Right renal pelvis (tissue), 4 donors: ENCODE results near the gene POMGNT1. TPM values are rescaled to one million over a fixed set of nuclear protein-coding genes. Genes with fewer than 3 reads are reported as not detected.

Experiments used
- DNase-seq, 4 donors: peaks; one replicate each; pipeline ENCODE4 v3.0.0-alpha.2; 2013; ENCODE audit warnings: low read depth in 4 of 4, low spot score in 3 of 4, missing footprints in 1 of 4
- polyA plus RNA-seq, 4 donors: library from polyadenylated mRNA; unstranded; fragments of 120-200 nt; gene quantifications; one replicate each; pipeline ENCODE4 v1.2.1, GENCODE V29; 2013; ENCODE audit not compliant: insufficient read length in 4 of 4

The POMGNT1 gene
- polyA plus RNA-seq, 4 donors: 77.1 to 85.1 (median 80.1) TPM

GRCh38 chr1:46211051-46211450 is 12.8 kb upstream of the POMGNT1 start:
- DNase-seq: no peak

GRCh38 chr1:46210561-46210960 is 12.3 kb upstream of the POMGNT1 start:
- DNase-seq: no peak

DNA sequence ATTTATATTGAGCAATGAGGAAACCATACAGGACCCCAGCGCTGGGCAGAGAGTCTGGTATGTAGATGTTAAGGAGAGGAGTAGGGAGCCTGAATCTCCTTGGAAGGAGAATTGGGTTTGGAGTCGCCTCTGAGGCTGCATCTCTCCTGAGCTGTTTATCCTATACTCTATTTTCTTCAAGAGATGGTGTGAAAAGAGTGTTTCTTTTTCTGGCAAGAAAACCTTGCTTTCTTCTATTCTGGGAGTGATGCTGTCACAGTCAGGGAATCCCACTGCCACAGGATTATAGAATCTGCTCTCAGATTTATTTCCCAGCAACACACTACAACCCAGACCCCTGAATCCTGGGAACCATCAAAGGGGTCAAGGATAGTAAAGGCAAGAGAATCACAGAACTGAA is 8.2 kb upstream of the POMGNT1 start:
- no peak for DNase-seq

GRCh38 chr1:46205791-46206190 is 7.6 kb upstream of the POMGNT1 start:
- DNase-seq: no peak

GRCh38 chr1:46205141-46205540 is 6.9 kb upstream of the POMGNT1 start:
- DNase-seq: no peak

- no peak for DNase-seq
Observed at GRCh38 chr1:46204406-46204742, 6.1 kb upstream of the POMGNT1 start.

DNA sequence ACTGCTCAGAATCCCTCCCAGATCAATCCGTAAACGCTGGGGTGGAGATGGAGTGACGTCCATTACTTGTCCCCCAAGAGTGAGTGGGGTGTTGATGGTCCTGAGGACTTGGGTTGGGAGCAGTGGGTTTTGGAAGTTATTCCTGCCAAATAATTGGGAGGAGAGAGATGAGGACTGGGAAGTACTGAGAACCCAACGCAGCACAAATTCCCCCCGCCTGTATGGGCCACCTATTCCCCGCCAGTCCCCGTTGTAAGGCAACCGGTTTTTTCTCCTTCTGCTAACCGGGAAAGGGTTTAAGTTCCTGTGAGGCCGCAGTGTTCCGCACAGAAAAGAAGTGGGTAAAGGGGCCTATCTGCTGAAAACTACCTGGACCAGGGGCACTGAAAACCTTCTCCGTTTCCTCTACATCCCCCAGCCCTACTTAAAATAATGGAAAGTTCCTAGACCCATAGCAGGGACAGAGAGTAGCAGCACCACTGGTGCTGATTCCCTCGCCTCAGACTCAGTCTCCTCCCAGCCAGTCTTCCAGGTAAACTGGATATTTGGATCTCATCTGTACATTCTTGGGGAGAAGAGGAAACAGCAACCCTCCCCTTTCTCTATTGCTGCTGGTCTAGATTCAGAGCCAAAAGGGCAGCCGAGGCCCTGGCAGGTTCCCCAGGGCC is 5.6 kb upstream of the POMGNT1 start:
- no peak for DNase-seq

DNA sequence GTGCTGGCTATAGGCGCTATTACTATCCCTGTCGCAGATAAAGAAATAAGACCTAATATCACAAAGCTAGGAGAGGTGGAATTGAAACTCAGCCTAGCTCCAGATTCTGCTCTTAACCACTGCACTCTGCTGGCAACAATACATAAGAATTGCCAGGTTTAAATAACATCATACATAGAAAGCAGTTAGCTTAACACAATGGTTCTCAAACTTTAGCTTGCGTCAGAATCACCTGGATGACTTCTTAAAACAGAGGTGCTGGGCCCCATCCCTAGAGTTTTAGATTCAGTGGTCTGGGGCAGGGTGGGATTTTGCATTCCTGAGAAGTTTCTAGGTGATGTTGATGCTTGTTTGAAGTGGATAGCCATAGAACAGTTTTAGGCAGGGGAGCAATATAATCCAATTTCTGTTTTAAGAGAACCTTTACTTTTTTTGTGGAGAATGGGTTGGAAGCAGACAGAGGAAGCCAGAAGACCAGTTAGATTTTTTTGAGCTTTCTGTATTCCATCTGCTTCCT is 1.1 kb upstream of the POMGNT1 start:
- DNase-seq: no peak

- no peak for DNase-seq
Observed at GRCh38 chr1:46197560-46197963, 672 bp downstream of the POMGNT1 start.

- no peak for DNase-seq
Observed at GRCh38 chr1:46196609-46197008, 1.6 kb downstream of the POMGNT1 start.

GRCh38 chr1:46194641-46195193 is 3.5 kb downstream of the POMGNT1 start:
- no peak for DNase-seq

- no peak for DNase-seq
Observed at GRCh38 chr1:46193984-46194570, 4.2 kb downstream of the POMGNT1 start.

DNA sequence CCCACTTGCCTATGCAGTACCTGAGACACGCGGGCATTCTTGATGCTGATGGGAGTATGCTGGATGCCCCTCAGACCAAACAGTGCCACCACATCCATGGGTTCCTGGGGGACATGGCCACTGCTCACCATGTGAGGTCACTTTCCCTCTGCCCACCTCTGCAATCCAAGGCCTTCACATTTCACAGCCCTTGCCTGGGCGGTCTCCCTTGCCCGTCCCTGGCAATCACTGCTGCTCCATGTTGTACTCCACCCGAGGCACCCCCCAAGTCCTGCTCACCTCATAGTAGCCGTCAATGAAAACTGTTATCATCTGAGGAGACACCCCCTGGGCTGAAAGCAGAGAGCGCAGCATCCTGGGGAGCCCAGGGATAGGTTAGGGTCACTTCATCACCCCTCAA is 4.9 kb downstream of the POMGNT1 start:
- DNase-seq: no peak

DNA sequence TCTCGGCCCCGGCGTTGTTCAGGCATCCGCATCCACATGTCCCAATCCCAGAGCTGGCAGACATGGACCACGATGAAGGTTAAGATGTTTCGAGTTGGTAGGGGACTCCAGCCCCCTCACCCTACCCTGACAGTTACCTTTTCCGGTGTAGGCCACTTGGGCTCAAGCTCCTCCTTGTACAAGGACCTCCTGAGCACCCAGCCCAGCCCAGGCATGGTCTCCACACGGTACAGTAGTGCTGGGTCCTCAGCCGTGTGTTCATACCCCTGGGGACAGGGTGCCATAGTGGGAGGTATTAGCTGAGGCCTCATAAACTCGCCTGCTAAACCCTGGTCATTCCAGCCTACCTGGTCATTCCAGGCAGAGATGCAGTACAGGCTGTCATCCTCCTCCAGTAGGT is 6.1 kb downstream of the POMGNT1 start:
- no peak for DNase-seq

DNA sequence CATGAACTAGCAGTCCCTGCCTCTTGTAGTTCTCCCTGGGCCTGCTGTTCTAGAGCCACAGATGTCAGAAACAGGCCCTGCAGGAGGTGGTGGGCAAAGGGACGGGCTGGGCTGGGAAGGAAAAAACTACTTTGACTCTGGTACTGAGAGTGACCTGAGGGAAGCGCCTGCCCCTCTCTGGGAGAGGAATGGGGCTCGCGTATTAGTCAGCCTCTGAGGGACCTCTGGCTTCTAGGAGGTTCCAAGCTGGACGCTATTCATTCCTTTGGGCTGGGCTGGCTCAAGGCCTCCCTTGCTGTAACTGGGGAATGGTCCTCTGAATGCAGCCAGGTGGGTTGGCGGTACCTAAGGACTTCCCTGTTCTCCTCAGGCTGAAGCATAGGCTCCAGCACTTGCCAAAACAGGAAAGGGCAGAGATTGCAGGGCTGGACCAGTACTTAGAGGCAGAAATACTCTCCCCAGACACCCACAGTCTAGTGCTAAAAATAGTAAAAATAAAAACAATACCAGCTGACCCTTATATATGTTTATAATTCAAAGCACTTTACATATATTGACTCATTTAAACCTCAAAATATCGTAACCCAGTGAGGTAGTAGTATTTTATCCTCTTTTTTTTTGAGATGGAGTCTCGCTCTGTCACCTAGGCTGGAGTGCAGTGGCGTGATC is 7.1 kb downstream of the POMGNT1 start:
- DNase-seq: no peak

- no peak for DNase-seq
Observed at GRCh38 chr1:46190539-46190938, 7.7 kb downstream of the POMGNT1 start.

GRCh38 chr1:46188295-46189030 is 9.8 kb downstream of the POMGNT1 start:
- DNase-seq: no peak

DNA sequence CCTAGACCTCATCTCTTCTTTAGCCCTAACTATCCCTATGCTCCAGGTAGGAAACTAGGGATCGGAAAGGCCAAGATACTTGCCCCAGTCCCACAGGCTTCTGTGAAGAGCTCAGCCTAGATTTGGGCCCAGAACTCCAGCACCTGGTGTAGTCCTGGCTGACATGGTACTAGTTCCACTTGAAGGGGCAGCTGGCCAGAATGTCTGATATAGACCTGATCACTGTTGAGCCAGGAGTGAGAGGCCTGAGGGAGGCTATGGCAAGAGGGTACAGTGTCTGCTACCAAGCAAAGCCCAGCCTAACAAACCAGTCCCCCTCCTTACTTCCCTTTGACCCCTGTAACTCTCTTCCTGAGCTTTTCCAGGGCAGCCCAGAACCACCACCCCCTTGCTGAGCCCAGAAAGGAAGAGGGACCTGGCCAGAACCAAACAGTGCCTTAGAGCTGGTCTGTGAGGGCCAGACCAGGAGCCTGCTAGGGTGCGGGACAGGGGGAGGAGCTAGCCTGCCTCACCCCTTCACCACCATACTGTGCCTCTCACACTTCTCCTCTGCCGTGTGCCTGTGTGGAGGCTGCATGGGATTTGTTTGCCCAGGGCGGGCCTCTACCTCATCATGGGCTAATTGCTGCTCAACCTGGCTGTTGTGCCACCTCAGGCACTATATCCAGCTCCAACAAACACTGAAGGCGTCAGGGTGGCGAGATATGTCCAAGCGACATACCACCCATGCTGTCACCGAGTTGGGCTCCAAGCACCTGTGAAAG is 10.9 kb downstream of the POMGNT1 start:
- no peak for DNase-seq

DNA sequence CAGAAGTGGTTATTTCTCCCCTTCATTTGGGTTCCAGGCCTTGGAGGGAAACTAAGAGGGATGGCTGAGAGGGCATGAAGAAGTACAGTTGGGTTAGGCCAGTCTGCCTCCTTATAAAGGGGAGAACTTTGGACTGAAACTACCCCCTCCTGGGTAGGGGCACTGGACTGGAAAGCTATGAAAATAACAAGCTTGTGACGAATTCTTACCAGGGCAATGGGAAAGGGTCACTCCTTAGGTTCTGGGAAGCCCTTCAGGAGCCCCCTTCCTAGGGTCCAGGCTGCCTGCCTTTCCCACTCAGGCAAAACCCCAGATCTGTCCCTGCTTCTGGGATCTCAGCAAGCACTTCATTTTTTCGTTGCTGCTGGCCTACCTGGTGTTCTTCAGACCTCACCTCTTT is 12.2 kb downstream of the POMGNT1 start:
- DNase-seq: no peak

DNA sequence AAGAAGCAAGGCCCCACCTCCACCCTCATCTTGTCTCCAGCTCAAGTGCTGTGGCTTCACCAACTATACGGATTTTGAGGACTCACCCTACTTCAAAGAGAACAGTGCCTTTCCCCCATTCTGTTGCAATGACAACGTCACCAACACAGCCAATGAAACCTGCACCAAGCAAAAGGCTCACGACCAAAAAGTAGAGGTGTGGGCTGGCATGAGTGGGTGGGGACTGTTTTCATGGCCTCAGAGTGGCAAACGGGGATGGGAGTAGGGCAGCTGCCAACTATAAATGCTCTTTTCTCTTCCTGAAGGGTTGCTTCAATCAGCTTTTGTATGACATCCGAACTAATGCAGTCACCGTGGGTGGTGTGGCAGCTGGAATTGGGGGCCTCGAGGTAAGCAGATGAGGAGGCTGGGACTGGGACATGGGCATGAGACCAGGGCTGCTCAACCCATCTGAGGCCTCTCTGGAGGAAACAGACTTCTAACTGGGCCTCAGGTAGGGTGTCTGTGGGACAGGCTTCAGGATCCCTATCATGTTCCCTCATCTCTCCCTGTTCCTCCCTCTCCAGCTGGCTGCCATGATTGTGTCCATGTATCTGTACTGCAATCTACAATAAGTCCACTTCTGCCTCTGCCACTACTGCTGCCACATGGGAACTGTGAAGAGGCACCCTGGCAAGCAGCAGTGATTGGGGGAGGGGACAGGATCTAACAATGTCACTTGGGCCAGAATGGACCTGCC is 13.1 kb downstream of the POMGNT1 start:
- DNase-seq: no peak
